Measurements from ENCODE around the gene RETREG2. TPM values are rescaled to one million over a fixed set of nuclear protein-coding genes. Genes with fewer than 3 reads are reported as not detected.

RETREG2 gene
- total and polyA plus RNA-seq, 2 of the 8 experiments (the other 6 are each of a cell fraction or from before 2014, with no cell fraction given) = 51.3 to 67.4 TPM

DNA sequence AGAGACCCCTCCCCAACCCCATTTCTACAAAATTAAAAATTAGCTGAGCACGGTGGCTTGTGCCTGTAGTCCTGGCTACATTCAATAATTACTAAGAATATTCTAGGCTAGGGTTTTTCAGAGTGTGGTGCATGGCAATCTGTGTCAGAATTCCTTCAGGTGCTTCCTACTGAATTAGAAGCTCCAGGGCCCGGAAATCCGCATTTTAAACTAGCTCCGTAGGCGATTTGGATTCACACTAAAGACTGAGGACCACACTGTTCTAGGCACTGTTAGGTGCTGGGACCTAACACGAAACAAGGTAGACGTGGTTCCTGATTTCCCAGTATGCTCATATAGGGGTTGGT is 27.9 kb downstream of the RETREG2 start:
- Histone ChIP-seq H3K4me2 (ENCODE audit: insufficient read depth in 1 of 2, low read depth in 2 of 2, low read length in 2 of 2) (peak overlapping the region; percentile 94 to 100), H2AK5ac (ENCODE audit: low read depth, low read length) (peak overlapping the region; percentile 71; the same call in 1 of the 2 replicates), H3K56ac (replicated peaks; ENCODE audit: insufficient read length, low read depth, low read length) (no peak overlapping the region), H2BK15ac (ENCODE audit: low read length) (0 out of 2 replicates have a peak overlapping the region, but pooled peaks have one; percentile 53), H2BK120ac (replicated peaks; ENCODE audit: low read depth, low read length) (no peak overlapping the region), H2BK20ac (ENCODE audit: low read length) (no peak overlapping the region), H3K18ac (ENCODE audit: extremely low read depth, low read length) (no peak overlapping the region), H3K9me3 (ENCODE audit: insufficient read depth in 2 of 2, low read depth in 1 of 2, low read length in 1 of 2) (no peaks in the 10 kb centered on the region; a peak in 1 of 4 replicates), H3K79me1 (ENCODE audit: low read depth, low read length) (no peaks in the 10 kb centered on the region), H3K27me3 (replicated peaks in 1 of 4; ENCODE audit: control insufficient read depth in 3 of 4, extremely low read depth in 1 of 4, insufficient read depth in 3 of 4, low read length in 3 of 4) (no peaks in the 10 kb centered on the region), H3K27ac (ENCODE audit: low read depth, low read length) (no peak overlapping the region), H3K14ac (ENCODE audit: insufficient read length) (no peak overlapping the region), H3K4me1 (replicated peaks in 1 of 4; ENCODE audit: control insufficient read depth in 3 of 4, insufficient read depth in 4 of 4, low read length in 3 of 4) (peaks cover 0 to 6% (median 3%) of the 10 kb centered on the region in 4 experiments; a peak in 5 of 7 replicates), H3K36me3 (ENCODE audit: control insufficient read depth in 2 of 4, insufficient read depth in 4 of 4, low read length in 3 of 4) (peaks cover 0 to 18% (median 5%) of the 10 kb centered on the region in 4 experiments; a peak in 5 of 8 replicates), H3K79me2 (ENCODE audit: control insufficient read depth in 1 of 2, insufficient read depth in 2 of 2, low read length in 2 of 2) (no peaks in the 10 kb centered on the region), H3K23me2 (ENCODE audit: low read depth, low read length) (peaks cover 10% of the 10 kb centered on the region), H3K4me3 (ENCODE audit: extremely low read depth in 1 of 4, insufficient read depth in 2 of 4, low read depth in 3 of 4, low read length in 4 of 4) (peak overlapping the region; percentile 70 to 80 (median 73)), H2BK5ac (ENCODE audit: low read depth, low read length) (0 out of 2 replicates have a peak overlapping the region, but pooled peaks have one; percentile 26), H2BK12ac (ENCODE audit: low read depth, low read length) (0 out of 2 replicates have a peak overlapping the region, but pooled peaks have one; percentile 39), H3K9ac (replicated peaks in 1 of 4; ENCODE audit: extremely low read depth in 1 of 4, low read depth in 3 of 4, low read length in 3 of 4) (peak overlapping the region in 1 of 4 experiments; percentile 84; a peak in 1 of 7 replicates), H3K23ac (ENCODE audit: insufficient read length) (no peak overlapping the region), H4K91ac (replicated peaks; ENCODE audit: insufficient read length, low read length) (no peak overlapping the region), H3K4ac (replicated peaks; ENCODE audit: insufficient read length, low read depth, low read length) (peak overlapping the region; percentile 0), H4K8ac (ENCODE audit: extremely low read depth, insufficient read depth, low read length) (no peak overlapping the region), H4K5ac (ENCODE audit: insufficient read length, low read depth, low read length) (no peak overlapping the region), H2AFZ (ENCODE audit: low read length) (peak overlapping the region; percentile 62), H4K20me1 (replicated peaks in 1 of 2; ENCODE audit: control insufficient read depth in 1 of 2, insufficient read depth in 2 of 2, low read length in 2 of 2) (peaks cover 0 to 2% of the 10 kb centered on the region in 2 experiments)
- ChIA-PET POLR2A (ENCODE audit: partially characterized antibody) (interaction anchor here (0.8 to 6.1 kb wide), 15 partner anchors 9 to 547 kb away, joined by 3 to 101 read pairs (median 4); partner anchors contain the start of genes ABCB6, ANKZF1, ATG9A and BCS1L), CTCF (ENCODE audit: partially characterized antibody) (interaction anchor here (0.6 to 2.4 kb wide), 18 partner anchors 25 to 308 kb away, joined by 3 to 8 read pairs (median 3); partner anchors contain the start of genes CNPPD1 and TUBA4B)
- DNase-seq (ENCODE audit: low read depth in 1 of 2, low spot score in 2 of 2) (no peak), FAIRE-seq (no peak)
- 33% methylated on average over 7 of the region's 7 CpGs; no CpG with 5 or more reads in 1 of the 2 experiments for WGBS, 2 experiments (ENCODE audit: extremely low coverage in 1 of 2, insufficient coverage in 1 of 2, insufficient read length in 1 of 2, insufficient replicate concordance in 2 of 2, low coverage in 1 of 2, low lambda C conversion rate in 2 of 2, missing lambda C conversion rate in 1 of 2)
- no peak for TF ChIP-seq SP1 (IDR thresholded peaks at IDR 0.05; ENCODE audit: low read depth, low read length)
- no peak for TF ChIP-seq FOSL1 (IDR thresholded peaks at IDR 0.05; ENCODE audit: insufficient read depth, low read depth, low read length)
- TF ChIP-seq SP4 (IDR thresholded peaks at IDR 0.05; ENCODE audit: low read length) = no peak
- TF ChIP-seq SRF (IDR thresholded peaks at IDR 0.05; ENCODE audit: low read depth, low read length) = no peak
- TF ChIP-seq, protein P1, sequence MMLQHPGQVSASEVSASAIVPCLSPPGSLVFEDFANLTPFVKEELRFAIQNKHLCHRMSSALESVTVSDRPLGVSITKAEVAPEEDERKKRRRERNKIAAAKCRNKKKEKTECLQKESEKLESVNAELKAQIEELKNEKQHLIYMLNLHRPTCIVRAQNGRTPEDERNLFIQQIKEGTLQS (IDR thresholded peaks at IDR 0.05; ENCODE audit: insufficient read depth, low read depth, low read length) = no peak
- no peak for TF ChIP-seq SP2 (IDR thresholded peaks at IDR 0.05; ENCODE audit: low read length)
- TF ChIP-seq CBX8 (IDR thresholded peaks at IDR 0.05; ENCODE audit: borderline replicate concordance, low read depth, low read length) = no peak
- TF ChIP-seq YY1 (IDR thresholded peaks at IDR 0.05; ENCODE audit: low read depth, low read length) = no peak
- TF ChIP-seq GABPA (IDR thresholded peaks at IDR 0.05; ENCODE audit: borderline replicate concordance, insufficient read depth, low read length) = no peak
- TF ChIP-seq RBBP5 (IDR thresholded peaks at IDR 0.05; ENCODE audit: borderline replicate concordance, low read depth, low read length) = no peak
- TF ChIP-seq, protein P2, sequence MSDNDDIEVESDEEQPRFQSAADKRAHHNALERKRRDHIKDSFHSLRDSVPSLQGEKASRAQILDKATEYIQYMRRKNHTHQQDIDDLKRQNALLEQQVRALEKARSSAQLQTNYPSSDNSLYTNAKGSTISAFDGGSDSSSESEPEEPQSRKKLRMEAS (IDR thresholded peaks at IDR 0.05) = no peak
- TF ChIP-seq BCL11A (IDR thresholded peaks at IDR 0.05; ENCODE audit: low read depth in 2 of 2, low read length in 2 of 2) = no peak
- no peak for TF ChIP-seq TCF12 (IDR thresholded peaks at IDR 0.05; ENCODE audit: low read depth, low read length)

Measured in H1 (cell line).